GM12873 (cell line): Measurements from ENCODE around the gene SNX32.

Experiments used
- CTCF ChIP-seq: IDR thresholded peaks from 2 replicates; pipeline ENCODE4 v1.5.1; 2012; ENCODE audit warnings: low read depth, mild to moderate bottlenecking, moderate library complexity, low read length, control low read depth; ENCODE audit not compliant: insufficient read depth; ENCODE audit errors: missing control alignments

The SNX32 gene

DNA sequence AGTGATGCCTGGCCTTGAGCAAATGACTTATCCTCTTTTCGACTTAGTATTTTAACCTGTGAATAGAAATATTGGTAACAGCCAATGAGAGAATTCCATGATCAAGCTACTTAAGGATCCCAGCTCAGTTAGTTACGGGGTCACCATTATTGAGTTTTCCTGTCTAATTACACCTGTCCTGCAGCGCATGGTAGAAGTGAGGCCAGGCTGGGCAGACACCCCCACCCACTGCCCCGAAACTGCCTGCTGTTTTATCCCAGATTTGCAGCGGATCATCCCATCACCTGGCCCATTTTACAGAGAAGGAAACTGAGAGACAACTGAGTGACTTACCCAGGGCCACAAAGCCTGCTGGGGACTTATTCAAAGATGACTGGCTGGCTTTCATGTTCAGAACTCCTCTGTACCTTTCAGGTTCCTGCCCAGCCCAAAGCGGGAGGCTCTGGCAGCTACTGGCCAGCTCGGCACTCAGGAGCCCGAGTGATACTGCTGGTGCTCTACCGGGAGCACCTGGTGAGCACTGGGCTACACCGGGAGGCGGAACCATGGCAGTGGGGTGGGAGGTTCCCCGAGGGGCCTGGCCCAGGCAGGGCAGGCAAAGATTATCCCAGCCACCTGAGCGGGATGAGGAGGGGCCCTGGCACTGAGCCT lies 27.9 kb downstream of the SNX32 start:
- no peak for TF ChIP-seq CTCF

- no peak for TF ChIP-seq CTCF
Observed at GRCh38 chr11:65862191-65862735, 28.5 kb downstream of the SNX32 start.

DNA sequence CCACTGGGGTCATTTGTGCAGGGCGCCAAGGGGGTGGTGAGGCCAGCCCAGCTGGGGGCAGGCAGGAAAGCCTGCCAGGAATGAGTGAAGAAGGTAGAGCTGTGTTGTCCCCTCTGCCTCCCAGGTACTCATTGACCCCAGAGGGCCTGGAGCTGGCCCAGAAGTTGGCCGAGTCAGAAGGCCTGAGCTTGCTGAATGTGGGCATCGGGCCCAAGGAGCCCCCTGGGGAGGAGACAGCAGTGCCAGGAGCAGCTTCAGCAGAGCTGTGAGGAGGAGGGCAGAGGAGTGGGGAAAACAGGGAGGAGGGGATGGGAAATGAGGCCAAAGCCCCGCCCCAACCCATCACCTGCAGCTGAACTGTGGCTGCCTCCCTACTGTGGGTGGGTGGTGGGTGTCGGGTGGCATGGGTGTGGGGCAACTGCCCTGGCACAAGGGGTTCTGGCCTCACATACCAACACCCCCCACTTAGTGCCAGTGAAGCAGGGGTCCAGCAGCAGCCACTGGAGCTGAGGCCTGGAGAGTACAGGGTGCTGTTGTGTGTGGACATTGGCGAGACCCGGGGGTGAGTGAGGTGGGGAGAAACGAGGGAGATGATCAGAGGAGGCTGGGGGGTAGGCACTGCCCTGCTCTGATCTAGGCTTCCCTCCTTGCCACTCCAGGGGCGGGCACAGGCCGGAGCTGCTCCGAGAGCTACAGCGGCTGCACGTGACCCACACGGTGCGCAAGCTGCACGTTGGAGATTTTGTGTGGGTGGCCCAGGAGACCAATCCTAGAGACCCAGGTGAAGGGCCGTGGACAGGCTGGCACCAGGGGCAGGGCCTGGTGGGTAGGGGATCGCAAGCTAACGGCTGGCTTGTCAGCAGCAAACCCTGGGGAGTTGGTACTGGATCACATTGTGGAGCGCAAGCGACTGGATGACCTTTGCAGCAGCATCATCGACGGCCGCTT lies 29.5 kb downstream of the SNX32 start:
- no peak for TF ChIP-seq CTCF

GRCh38 chr11:65863889-65864705 lies 30.3 kb downstream of the SNX32 start:
- no peak for TF ChIP-seq CTCF

GRCh38 chr11:65864706-65865471 lies 31.1 kb downstream of the SNX32 start:
- no peak for TF ChIP-seq CTCF

- no peak for TF ChIP-seq CTCF
Observed at GRCh38 chr11:65865550-65866172, 31.9 kb downstream of the SNX32 start.
